DMS153 treated with DMSO at 0.1 percent for 48 hours (cell line): Measurements from ENCODE around the gene FARP1.

Experiments used
- DNase-seq: peaks from one replicate; lab custom pipeline; 2025; ENCODE audit not compliant: unreplicated experiment; lab: John Stamatoyannopoulos, UW

Gene FARP1

DNA sequence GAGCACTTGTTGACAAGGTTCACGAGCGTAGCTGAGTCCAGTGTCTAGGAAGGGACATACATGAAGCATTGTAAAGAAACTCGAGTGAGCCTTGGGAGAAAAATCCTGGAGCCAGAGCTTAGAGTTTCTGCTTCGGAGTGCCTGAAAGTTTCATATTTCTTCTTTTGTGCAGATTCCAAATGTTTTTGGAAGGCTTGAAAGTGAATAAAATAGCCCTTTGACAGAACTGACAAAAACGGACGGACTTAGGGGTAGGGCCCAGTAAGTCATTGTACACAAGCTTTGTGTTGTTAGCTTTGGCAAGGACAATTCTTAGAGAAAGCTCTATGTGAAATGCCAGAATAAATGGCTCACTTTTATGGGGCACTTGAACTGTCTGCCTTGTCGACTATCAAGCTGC lies 31.4 kb downstream of the FARP1 start:
- no peak for DNase-seq

DNA sequence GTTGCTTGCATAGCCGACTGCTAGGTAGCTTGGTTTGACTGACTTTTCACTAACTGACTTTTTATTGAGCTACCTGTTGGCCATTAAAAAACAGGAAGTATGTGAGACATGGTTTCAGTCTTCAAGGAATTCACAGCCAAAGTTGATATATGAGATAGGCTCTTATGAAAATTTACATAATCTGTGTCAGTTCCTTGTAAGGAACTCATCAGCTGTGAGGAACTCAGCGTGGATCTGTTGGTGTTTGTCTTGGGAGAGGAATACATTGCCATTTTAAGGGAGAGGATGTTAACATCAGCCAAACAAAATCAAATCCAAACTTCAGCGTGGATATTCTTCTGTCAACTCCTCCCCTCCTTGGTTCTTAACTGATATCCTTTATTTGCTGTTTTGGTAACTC lies 32.1 kb downstream of the FARP1 start:
- no peak for DNase-seq

DNA sequence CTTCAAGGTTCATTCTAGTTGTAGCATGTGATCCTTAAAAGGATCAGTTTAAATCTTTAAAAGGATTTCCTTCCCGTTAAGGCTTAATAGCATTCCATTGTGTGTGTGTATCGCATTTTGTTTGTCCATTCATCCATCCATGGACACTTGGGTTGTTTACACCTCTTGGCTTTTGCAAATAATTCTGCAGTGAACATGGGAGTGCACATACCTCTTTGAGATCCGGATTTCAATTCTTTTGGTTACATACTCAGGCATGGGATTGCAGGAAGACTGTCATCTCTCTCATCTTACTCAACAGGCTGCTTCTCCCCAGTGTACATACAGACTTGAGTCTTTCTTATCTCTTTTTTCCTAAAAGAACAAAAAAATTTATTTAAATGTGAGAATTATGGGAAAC lies 32.9 kb downstream of the FARP1 start:
- no peak for DNase-seq

DNA sequence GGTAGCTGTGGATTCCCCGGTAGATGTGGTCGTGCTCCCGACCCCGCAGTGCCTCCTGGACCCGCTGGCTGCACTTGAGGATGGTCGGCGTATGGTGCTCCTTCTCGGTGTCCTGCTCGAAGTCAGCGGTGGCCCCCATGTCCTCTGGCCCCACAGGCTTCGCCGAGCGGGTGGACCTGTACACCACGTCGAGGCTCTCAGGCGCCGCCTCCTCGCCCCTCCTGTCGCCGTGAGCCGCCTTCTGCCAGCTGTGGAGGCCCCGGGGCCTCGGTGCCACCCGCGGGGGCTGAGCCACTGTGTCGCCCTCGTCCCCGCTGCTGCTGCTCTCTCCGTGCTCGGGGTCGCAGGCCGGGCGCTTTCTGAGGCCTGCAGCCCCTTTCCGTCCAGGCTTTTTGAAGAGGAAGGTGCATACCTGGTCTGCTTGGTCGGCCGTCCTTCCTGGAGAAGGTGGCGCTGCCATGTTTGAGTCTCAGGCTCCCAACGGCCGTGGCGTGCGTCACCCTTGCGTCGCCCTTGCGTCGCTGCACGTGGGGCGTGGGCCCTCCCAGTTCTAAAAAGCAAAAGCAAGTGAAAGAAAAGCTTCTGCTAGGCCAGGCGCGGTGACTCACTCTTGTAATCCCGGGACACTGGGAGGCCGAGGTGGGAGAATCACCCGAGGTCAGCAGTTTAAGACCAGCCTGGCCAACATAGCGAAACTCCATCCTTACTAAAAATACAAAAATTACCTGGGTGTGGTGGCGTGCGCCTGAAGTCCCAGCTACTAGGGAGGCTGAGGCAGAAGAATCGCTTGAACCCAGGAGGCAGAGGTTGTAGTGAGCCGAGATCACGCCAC lies 34.1 kb downstream of the FARP1 start, which contains the start of gene RNF113B:
Gene RNF113B, minus strand, starts transcription at position 493 of the 832 bp plus-strand sequence. Its CDS starts 33 bp downstream, at position 460.
- DNase-seq: no peak

DNA sequence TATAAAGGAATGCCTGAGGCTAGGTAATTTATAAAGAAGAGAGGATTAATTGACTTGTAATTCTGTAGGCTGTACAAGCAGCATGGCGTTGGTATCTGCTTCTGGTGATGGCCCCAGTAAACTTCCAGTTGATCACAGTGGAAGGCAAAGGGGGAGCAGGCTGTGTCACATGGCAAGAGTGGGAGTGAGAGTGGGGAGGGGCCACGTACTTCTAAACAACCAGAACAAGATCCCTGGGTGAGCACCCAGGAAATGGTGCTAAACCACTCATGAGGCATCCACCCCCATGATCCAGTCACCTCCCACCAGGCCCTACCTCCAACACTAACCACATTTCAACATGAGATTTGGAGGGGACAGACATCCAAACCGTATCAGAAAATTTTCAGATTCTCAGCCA lies 37.2 kb downstream of the FARP1 start:
- DNase-seq: no peak

DNA sequence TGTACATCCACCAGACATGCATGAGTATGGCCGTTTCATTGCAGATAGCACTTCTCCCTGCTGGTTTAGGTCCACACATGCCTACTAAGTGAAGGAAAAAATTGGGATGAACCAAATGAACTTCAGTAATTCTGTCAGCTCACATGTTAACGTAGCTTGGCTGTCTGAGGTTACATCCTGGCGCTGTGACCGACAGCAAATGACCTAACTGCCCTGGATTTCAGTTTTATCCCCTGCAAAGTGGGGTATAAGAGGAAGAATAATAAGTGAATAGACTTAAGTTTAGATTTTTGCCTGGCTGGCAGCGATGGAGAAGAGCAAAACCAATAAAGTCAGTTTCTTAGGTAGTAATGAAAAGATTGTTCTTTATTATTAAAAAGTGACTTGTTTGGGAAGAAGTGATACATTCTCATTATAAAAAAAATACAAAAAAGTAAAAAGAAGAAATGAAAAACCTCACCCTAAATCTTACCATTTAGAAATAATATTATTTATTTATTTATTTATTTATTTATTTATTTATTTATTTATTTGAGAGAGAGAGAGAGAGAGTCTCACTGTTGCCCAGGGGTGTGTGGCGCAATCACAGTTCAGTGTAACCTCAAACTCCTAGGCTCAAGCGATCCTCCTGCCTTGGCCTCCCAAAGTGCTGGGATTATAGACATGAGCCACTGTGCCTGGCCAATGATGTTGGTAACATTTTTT lies 38.4 kb downstream of the FARP1 start:
- no peak for DNase-seq

DNA sequence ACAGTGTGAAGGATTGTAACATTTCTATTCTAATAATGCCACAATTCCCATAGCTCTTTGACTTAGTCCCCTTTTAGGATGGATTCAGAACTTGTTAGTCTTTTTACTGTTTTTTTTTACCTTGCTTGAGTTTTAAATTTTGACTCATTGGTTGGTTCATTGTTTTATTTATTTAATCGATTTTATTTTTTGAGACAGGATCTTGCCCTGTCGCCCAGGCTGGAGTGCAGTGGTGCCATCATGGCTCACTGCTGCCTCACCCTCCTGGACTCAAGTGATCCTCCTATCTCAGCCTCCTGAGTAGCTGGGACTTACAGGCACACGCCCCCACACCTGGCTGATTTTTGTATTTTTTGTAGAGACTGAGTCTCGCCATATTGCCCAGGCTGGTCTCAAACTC lies 39.3 kb downstream of the FARP1 start:
- no peak for DNase-seq

DNA sequence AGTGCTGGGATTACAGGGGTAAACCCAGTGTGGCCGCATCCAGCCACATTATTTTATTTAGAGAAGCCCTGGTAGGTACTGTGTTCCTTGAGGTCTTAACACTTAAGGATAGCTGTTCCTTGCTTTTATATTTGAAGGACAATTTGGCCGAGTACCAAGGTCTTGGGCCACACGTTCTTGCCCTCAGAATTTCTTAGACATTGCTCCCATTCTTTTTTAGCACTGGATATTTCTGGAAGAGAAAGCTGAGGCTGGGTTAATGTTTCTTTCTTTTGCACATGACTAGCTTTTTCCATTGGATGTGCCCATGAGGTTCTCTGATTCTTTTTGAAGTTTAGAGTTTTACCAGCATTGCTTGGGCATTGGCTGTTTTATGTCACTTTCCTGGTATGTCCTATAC lies 39.7 kb downstream of the FARP1 start:
- no peak for DNase-seq

DNA sequence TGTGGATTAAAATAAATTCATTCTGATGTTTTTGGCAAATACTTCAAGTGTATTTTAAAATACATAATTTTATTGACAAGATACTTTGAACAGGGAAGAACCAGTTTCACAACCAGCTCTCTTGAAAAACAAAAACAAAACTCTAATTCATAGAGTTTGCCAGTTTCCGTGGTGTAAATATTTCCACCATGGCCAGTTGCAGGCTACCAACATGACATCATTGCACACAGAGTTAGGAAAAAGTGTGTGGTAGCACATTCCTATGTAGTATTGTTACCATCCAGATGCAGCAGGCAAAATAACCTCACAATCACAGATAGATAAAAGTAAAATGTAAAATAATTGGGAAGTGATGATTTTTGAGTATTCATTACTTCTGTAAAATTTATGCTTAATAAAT lies 41.9 kb downstream of the FARP1 start:
- DNase-seq: no peak

DNA sequence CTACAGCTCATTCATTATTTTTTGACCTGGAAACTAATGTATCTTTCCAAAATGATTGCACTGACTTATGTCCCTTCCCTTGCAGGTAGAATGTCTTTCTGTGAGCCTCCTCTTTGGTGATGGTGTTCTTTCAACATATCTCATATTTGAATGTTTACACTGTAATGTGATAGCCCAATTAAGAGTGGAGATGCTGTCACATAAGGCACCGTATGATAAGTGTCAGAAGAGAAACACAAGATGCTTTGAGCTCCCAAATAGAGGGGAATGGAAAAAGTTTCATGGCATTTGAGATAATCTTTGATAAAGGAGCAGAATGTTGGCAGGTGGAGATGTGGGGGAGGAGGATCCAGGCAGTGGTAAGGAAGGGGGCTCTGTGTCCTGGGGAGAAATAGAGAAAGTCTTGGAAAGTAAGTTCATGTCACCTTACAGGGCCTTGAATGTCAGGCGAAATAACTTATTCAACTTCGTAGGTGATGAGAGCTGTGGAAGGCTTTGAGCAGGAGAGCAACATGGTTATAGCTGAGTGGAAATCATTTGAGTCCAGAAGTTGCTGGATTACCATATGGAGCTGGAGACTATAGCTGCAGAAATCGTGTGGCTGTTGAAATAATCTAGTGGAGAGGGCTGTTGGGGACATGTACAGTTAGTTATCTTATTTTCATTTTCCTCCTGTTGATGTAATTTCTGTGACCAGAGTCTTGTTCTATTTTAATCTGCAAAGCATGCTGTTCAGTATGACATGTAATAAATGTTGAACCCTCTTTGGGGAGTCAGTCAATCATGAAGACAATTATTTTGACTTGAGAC lies 44.5 kb downstream of the FARP1 start:
- DNase-seq: no peak

DNA sequence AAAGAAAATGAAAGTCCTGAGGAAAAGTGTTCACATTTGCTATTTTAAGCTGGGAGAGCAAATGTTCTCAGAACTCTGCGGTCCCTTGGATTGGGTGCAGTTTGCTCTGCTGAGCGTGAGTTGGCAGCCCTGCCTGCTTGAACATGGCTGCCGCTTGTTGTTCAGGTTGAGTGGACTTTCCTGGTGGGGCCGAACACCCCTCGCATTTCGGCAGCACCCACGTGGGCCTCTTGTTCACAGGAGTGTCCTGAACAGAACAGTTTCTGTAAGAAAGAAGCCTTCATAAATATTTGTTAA lies 45.0 kb downstream of the FARP1 start:
- no peak for DNase-seq

DNA sequence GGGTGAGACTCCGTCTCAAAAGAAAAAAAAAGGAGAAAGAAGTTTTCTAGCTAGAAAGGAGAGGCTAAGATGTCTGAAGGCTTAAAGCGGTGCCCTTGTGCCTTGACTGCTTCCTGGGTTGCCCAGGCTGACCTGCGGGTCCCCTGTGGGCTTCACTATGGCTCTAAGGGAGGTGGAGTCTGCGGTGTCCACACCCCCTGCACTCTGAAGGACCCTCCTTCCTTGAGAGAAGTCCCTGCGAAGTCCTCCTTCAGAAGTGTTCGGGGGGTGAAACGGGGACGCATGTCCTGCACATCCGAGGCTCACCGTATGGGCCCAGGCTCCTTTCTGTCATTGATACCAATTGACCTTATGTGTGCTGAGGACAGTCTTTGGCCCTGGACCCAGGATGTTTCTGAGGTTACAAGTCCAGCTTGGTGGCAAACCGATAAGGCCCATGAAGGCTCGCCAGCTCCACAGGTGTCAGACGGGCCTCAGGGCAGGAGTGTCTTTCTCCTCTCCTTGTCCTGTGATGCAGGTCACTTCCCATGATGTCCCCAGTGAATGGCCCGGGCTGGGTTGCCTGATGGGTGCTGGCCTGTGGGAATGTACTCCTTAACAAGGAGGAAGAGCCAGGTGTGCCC lies 45.8 kb downstream of the FARP1 start:
- no peak for DNase-seq

DNA sequence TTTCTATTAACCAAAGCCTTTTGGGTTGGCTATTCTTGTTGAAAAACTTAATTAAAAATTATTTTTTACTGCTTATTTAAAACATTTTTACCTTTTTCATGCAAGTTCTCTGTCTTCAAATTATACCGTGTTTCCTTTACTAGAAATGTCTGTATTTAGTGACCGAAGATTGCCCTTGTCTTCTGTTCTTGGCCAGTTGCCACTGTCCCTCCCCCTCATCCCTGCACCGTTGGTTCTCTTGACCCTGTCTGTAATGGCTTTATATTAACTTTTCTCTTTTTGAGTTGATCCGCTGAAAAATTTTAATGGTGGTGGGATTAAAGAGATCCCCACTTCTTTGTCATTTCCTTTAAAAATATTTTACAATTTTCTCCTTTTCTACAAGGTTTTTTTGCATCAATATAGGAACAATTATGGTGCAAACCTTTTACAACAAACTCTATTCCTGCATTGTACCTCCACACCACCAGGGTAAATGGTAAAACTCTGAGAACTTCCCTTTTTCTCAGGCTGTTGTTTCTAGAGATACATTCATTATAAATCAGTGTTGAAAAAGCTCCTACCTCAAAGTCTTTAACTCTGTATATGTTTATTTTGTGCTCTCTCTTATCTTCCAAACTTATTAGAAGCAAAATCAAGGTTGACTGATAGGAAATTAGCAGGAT lies 47.1 kb downstream of the FARP1 start:
- DNase-seq: no peak

DNA sequence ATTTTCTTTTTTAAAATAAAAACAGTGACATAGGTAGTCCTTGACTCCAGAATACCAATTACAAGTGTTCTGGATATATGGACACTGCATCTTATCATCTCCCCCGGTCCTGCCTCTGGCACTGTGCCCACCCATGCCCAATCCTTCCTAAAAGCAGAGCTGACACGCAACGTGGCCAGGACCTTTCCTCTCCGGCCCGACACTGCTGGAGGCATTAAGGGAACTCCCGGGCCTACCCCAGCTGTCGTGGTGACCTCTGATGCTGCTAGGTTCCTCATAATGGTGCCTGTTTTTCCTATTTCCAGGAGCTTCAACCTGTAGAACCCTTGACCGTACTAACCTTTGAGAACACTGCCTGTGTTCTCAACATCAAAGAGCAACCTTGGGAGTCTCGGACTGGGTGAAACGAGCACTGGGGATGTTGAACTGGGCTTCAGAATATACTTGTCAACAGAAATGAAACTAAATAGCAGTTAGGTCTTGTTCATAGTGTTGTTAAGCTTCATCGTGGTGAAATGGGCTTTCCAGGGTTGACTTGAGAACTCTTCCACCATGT lies 48.1 kb downstream of the FARP1 start:
- DNase-seq: no peak

DNA sequence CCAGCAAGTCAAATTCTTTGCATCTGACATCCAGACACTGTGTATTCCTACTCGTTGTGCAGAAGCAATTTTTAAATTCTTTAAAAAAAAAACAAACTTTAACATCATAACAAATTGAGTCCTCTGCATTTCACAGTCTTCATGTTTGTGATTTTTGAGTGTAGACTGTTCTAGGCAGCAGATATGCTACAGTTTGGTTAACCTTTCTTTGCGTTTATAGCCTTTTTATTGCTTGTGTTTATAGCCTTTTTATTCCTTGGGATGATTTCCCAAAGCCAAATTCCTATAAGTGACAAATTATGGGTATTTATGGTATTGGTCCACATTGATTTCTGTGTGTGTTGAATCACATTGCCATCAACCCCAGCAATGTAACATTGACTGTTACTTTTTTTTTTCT lies 49.1 kb downstream of the FARP1 start:
- DNase-seq: no peak

DNA sequence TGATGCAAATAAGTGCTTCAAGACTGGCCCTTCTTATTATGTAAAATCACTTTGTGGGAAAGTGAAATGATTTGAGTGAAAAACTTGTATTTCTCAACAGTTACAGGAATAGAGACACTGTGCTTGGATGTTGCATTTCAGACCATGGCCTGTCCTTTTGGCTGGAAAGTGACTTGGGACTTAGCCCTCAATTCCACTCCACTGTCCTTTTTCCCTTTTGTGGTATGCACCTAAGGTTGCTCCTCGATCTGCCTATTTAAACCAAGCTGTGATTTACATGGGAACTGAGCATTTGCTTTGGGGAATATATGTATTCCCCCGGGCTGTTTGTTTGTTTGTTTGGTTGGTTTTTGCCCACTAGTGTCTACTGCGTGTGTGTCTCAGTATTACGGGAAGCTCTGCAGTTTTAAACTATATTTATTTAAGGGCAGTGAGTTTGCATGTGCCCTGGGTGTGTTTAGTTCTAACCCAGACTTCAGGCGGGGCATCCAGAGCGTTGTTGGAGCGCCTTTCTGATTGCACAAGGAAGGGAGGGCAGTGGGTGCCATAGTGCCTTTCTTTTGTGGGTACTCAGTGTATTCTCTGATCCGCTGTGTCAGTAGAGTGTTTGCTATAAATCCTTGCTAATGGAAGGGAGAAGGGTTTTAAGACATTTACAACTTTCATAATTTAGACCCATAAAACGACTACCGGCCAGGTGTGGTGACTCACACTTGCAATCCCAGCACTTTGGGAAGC lies 52.3 kb downstream of the FARP1 start:
- DNase-seq: peak; percentile 27

DNA sequence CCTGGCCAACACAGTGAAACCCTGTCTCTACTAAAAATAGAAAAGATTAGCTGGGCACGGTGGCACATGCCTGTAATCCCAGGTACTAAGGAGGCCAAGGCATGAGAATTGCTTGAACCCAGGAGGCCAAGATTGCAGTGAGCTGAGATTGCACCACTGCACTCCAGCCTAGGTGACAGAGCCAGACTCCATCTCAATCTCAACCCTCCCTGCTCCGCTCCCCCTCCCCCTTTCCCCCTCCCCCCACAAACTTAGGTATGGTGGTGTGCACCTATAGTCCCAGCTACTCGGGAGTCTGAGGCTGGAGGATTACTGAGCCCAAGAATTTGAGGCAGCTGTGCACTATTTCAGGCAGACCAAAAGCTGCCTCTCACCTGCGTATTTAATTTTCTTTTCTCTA lies 55.8 kb downstream of the FARP1 start:
- no peak for DNase-seq

DNA sequence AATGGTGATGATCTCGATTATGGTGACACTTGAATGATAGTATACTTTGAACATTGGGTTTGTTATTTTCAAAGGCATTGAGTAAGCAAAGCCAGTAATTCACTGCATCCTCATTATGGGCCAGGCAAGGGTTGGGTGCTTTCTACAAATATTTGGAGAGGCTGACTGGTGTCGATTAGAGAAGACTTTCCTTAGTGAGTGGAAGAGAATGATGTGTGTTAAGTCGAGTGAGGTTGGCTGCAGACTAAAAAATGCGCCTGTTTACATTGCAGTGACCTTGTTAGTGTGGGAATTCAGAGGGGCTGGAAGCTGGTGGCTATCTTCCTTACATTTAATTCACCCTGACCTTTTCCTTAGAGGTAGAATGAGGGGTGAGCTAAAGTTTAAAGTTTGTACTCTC lies 56.6 kb downstream of the FARP1 start:
- DNase-seq: peak; percentile 64

DNA sequence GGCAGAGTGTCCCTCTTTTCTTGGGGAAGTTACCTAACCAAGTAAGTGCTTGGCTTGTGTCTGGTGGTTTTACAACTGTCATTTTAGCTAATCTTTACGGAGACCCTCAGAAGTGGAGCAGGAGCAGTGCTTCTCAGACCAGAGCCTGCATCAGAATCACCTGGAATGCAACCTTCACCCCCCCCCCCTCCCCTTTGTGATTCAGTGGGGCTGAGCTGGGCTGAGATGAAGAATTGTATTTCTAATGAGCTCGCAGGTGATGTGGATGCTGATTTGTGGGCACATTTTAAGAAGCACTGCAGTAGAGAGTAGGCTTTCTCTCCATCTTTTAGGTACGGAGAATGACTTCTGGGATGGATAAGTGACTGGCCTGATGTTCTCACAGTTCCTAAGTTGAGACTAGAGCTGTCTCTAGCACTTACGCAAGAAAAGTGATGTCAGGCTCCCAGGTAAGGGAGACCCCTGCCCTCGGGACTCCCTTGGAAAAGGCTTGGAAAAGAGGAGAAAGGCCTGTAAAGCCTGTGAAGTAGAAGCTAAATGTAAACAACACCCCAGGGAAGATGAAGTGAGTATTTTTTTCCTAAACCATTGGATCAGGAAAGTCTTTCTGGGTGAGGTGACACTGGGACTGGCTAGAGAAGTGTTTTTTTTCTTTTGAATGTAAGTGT lies 57.5 kb downstream of the FARP1 start:
- DNase-seq: no peak
